ENCODE measurements around the gene MPL.

The MPL gene

GRCh38 chr1:43382027-43382779 is 44.6 kb downstream of the MPL start:
- TF ChIP-seq, protein P1, sequence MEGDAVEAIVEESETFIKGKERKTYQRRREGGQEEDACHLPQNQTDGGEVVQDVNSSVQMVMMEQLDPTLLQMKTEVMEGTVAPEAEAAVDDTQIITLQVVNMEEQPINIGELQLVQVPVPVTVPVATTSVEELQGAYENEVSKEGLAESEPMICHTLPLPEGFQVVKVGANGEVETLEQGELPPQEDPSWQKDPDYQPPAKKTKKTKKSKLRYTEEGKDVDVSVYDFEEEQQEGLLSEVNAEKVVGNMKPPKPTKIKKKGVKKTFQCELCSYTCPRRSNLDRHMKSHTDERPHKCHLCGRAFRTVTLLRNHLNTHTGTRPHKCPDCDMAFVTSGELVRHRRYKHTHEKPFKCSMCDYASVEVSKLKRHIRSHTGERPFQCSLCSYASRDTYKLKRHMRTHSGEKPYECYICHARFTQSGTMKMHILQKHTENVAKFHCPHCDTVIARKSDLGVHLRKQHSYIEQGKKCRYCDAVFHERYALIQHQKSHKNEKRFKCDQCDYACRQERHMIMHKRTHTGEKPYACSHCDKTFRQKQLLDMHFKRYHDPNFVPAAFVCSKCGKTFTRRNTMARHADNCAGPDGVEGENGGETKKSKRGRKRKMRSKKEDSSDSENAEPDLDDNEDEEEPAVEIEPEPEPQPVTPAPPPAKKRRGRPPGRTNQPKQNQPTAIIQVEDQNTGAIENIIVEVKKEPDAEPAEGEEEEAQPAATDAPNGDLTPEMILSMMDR (conservative IDR thresholded peaks at IDR 0.05; ENCODE audit: control insufficient read depth, insufficient read depth, low read depth, low read length) = no peak
- DNase-seq (ENCODE audit: low read depth) = no peak
- no peak overlapping the region for H3K4me3 ChIP-seq (ENCODE audit: control insufficient read depth, low read depth, low read length)

- no peak overlapping the region for H3K4me3 ChIP-seq (ENCODE audit: control insufficient read depth, low read depth, low read length)
- DNase-seq (ENCODE audit: low read depth) = no peak
- TF ChIP-seq, protein P1 (conservative IDR thresholded peaks at IDR 0.05; ENCODE audit: control insufficient read depth, insufficient read depth, low read depth, low read length) = no peak
Observed at GRCh38 chr1:43383449-43383848, 45.8 kb downstream of the MPL start.

- H3K4me3 ChIP-seq (ENCODE audit: control insufficient read depth, low read depth, low read length) = no peak overlapping the region
- DNase-seq (ENCODE audit: low read depth) = no peak
- TF ChIP-seq, protein P1 (conservative IDR thresholded peaks at IDR 0.05; ENCODE audit: control insufficient read depth, insufficient read depth, low read depth, low read length) = no peak
Observed at GRCh38 chr1:43386676-43387075, 49.1 kb downstream of the MPL start.

DNA sequence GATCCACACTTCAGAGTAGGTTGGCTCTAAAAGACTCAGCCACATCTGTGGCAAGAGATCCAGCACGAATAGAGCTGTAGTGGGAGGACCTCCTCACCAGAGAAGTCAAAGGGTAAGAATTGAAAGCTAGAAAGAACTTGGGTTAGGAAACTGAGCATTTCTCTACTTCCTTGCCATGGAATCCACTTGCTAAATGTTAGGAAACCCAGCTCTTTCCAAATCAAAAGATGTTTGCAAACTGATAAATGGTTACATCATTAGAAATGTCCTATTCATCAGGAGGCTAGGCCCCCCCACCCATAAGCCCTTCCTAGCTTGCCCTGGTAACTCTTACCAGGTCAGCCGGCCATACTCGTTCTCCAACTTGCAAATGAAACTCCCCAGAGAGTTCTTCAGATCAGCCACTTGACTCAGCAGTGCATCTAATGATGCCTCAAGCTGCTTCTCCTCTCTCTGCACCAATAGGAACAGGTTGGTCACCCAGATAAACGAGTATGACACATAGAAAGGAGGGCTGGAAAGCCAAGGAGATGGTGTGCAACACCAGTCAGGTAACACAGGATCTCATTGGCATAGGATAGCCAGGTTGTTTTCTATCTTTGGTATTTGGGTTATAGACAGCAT is 50.5 kb downstream of the MPL start:
- peak overlapping the region; percentile 99 for H3K4me3 ChIP-seq (ENCODE audit: control insufficient read depth, low read depth, low read length)
- TF ChIP-seq, protein P1 (conservative IDR thresholded peaks at IDR 0.05; ENCODE audit: control insufficient read depth, insufficient read depth, low read depth, low read length) = no peak
- DNase-seq (ENCODE audit: low read depth) = peak; percentile 50

DNA sequence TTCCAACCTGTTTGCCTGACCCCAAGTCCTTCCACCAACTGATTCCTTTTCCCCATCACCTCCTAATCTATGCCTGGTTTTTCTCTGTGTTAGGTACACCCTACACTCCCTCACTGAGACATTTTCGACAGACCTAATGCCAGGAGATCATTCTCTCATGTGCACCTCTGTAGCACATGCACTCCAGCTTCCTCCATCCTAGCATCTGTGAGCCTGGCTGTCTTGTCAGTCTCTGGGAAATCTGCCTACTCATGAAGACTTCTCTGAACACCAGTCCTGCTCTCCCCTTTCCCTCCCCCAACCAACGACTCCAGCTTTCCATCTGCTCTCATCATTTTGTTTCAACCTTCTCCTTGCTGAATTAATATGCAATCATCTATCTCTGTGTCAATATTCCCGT is 51.0 kb downstream of the MPL start:
- DNase-seq (ENCODE audit: low read depth) = no peak
- TF ChIP-seq, protein P1 (conservative IDR thresholded peaks at IDR 0.05; ENCODE audit: control insufficient read depth, insufficient read depth, low read depth, low read length) = no peak

GRCh38 chr1:43389326-43390313 is 52.0 kb downstream of the MPL start, which contains the start of the genes MED8 and SZT2:
TSS of gene MED8 (minus strand) at chr1:43389800. CDS start at chr1:43389764, 36 bp downstream.
TSS of gene SZT2 (plus strand) at chr1:43389899. CDS start at chr1:43389969, 70 bp downstream.
- TF ChIP-seq, protein P1 (conservative IDR thresholded peaks at IDR 0.05; ENCODE audit: control insufficient read depth, insufficient read depth, low read depth, low read length) = no peak
- peak; percentile 93 for DNase-seq (ENCODE audit: low read depth)
- H3K4me3 ChIP-seq (ENCODE audit: control insufficient read depth, low read depth, low read length) = peak within 1 kb of the TSS; percentile 99

More for the DNA sequence above, 51.0 kb downstream of the MPL start:
- peak overlapping the region; percentile 99 for H3K4me3 ChIP-seq (ENCODE audit: control insufficient read depth, low read depth, low read length)

Measured in fibroblast of mammary gland (primary cell).